Transverse colon (tissue), 4 donors: ENCODE data around the gene PRR5L. TPM values are rescaled to one million over a fixed set of nuclear protein-coding genes. Genes with fewer than 3 reads are reported as not detected.

Source experiments
- DNase-seq: peaks from one replicate; pipeline ENCODE4 v3.0.0-alpha.2; 2019
- H3K27ac ChIP-seq, 4 donors: fragments of 200-600 bp; sonication (generic); 2 replicates each; pipeline ENCODE4 v1.5.1; 2016 to 2018; ENCODE audit warnings: inconsistent platforms in 4 of 4
- H3K27me3 ChIP-seq: fragments of 200-600 bp; sonication (generic); 2 replicates; pipeline ENCODE4 v1.5.1; 2017; ENCODE audit warnings: inconsistent platforms
- H3K36me3 ChIP-seq, 4 donors: fragments of 200-600 bp; sonication (generic); 2 replicates each; pipeline ENCODE4 v1.5.1; 2017 to 2019; ENCODE audit warnings: inconsistent platforms in 4 of 4
- H3K4me1 ChIP-seq, 4 donors: fragments of 200-600 bp; sonication (generic); 2 replicates each; pipeline ENCODE4 v1.5.1; 2017 to 2020; ENCODE audit warnings: inconsistent platforms in 4 of 4
- H3K4me3 ChIP-seq, 4 donors: fragments of 200-600 bp; sonication (generic); 1 replicate in 1 of 4; 2 replicates in 3 of 4; pipeline versions ENCODE4 v1.5.1 to v1.6.1; 2017 to 2019; ENCODE audit warnings: inconsistent platforms in 4 of 4
- H3K9me3 ChIP-seq, 2 donors: fragments of 200-600 bp; sonication (generic); 2 replicates each; pipeline ENCODE4 v1.5.1; 2017 to 2019; ENCODE audit warnings: inconsistent platforms in 2 of 2
- CTCF ChIP-seq, 5 experiments: fragments of 200-600 bp in 3 of 5; fragments of 450-650 bp in 2 of 5; sonication (generic) in 3 of 5; IDR thresholded peaks; 1 replicate in 2 of 5; 2 replicates in 3 of 5; pipeline ENCODE4 v1.5.1; 2016 to 2017; ENCODE audit warnings: antibody characterized with exemption in 5 of 5, inconsistent platforms in 3 of 5, mild to moderate bottlenecking in 2 of 5, moderate library complexity in 1 of 5
- EP300 ChIP-seq: sonication (generic); formaldehyde crosslinking; IDR thresholded peaks from one replicate; pipeline ENCODE4 v1.6.1; 2017; ENCODE audit warnings: antibody characterized with exemption, low read depth
- POLR2A ChIP-seq: fragments of 450-650 bp; IDR thresholded peaks from one replicate; pipeline ENCODE4 v1.6.1; 2016; ENCODE audit warnings: antibody characterized with exemption, mild to moderate bottlenecking, moderate library complexity
- POLR2AphosphoS5 ChIP-seq, 3 donors: sonication (generic); formaldehyde crosslinking; IDR thresholded peaks; one replicate each; pipeline ENCODE4 v1.6.1; 2016; ENCODE audit warnings: antibody characterized with exemption in 3 of 3
- WGBS, 2 donors: methylation state at CpG; one replicate each; pipeline ENCODE4 v1.1.5; 2018; ENCODE audit warnings: low coverage in 1 of 2; 5-methylcytosine and 5-hydroxymethylcytosine counted together
- in situ Hi-C, 4 donors: fragments of 200-750 bp; cut with MboI; loops; one replicate each; pipeline versions ENCODE4 v1.15.0 to v1.15.1; 2017; ENCODE audit warnings: low sequenced_read_pairs in 3 of 4, low pct_ligation_motif_present in 1 of 4, low pct_unique_long_range_greater_than_20kb in 1 of 4
- intact Hi-C: fragments of 100-400 bp; cut with DNase I; formaldehyde crosslinking; loops from one replicate; pipeline ENCODE4 v1.15.1; 2023; ENCODE audit warnings: low total_unique reads
- total RNA-seq, 4 donors: library from RNA; depleted of rRNA; stranded (reverse); fragments of >200 nt; gene quantifications; one replicate each; pipeline ENCODE4 v1.1.0, GENCODE V29; 2016

PRR5L gene
- 100 to 1,000 TPM; 203 to 418 (median 251) TPM for total RNA-seq

- 60 to 89% methylated on average over 1 to 3 of the region's 3 CpGs for WGBS, 2 donors
- TF ChIP-seq POLR2AphosphoS5 (IDR thresholded peaks at IDR 0.05) (no peak), EP300 (no peak), POLR2A (no peak), CTCF (IDR thresholded peaks at IDR 0.05) (no peak)
- Histone ChIP-seq H3K27me3 (no peaks in the 10 kb centered on the region), H3K9me3 (no peaks in the 10 kb centered on the region), H3K4me3 (no peak within 1 kb of the TSS), H3K27ac (peak within 1 kb of the TSS; percentile 45 to 73 (median 59)), H3K36me3 (no peaks in the 10 kb centered on the region), H3K4me1 (peaks cover 5 to 44% (median 21%) of the 10 kb centered on the region in 4 donors)
- intact Hi-C loops, result loop anchor here (10.0 kb wide), 1 partner anchor 189 kb away; no protein-coding TSS in a partner anchor
- in situ Hi-C loops, result loop anchor here in 3 of 4 donors (10.0 to 25.0 kb wide), 3 partner anchors 91 to 199 kb away; no protein-coding TSS in a partner anchor
- no peak for DNase-seq
Measured at GRCh38 chr11:36295926-36296325, at the start of gene PRR5L. Gene PRR5L, plus strand, starts transcription at chr11:36296288. Its CDS starts 104,834 bp downstream, at chr11:36401122.

- no peak overlapping the region for H3K4me3 ChIP-seq
Measured at GRCh38 chr11:36247493-36247892, 48.6 kb upstream of the PRR5L start.

GRCh38 chr11:36248436-36248835 lies 47.7 kb upstream of the PRR5L start:
- no peak overlapping the region for H3K4me3 ChIP-seq
- in situ Hi-C loops, result no loop called here
- TF ChIP-seq POLR2A (no peak), POLR2AphosphoS5 (IDR thresholded peaks at IDR 0.05) (no peak)
- WGBS, 2 donors, result 72 to 82% methylated on average over 3 to 4 of the region's 4 CpGs
- H3K27ac ChIP-seq, result no peak overlapping the region
- H3K4me1 ChIP-seq, result no peaks in the 10 kb centered on the region
- intact Hi-C loops, result no loop called here
- H3K36me3 ChIP-seq, result no peaks in the 10 kb centered on the region
- H3K27me3 ChIP-seq, result peaks cover 25% of the 10 kb centered on the region
- no peak for DNase-seq
- no peaks in the 10 kb centered on the region for H3K9me3 ChIP-seq

More at GRCh38 chr11:36247493-36247892, 48.6 kb upstream of the PRR5L start:
- H3K27me3 ChIP-seq, result peaks cover 25% of the 10 kb centered on the region
- H3K4me1 ChIP-seq, result no peaks in the 10 kb centered on the region
- no peaks in the 10 kb centered on the region for H3K9me3 ChIP-seq
- intact Hi-C loops (no loop called here), in situ Hi-C loops (no loop called here)
- WGBS, 2 donors, result 38 to 46% methylated on average over 3 of the region's 3 CpGs
- H3K27ac ChIP-seq, result no peak overlapping the region
- DNase-seq, result no peak
- H3K36me3 ChIP-seq, result no peaks in the 10 kb centered on the region
- TF ChIP-seq EP300 (no peak), POLR2AphosphoS5 (IDR thresholded peaks at IDR 0.05) (no peak), POLR2A (no peak), CTCF (IDR thresholded peaks at IDR 0.05) (no peak)

- H3K27me3 ChIP-seq, result peaks cover 25% of the 10 kb centered on the region
- no peak overlapping the region for H3K27ac ChIP-seq
- H3K4me1 ChIP-seq, result no peaks in the 10 kb centered on the region
- DNase-seq, result no peak
- no peak for TF ChIP-seq POLR2AphosphoS5 (IDR thresholded peaks at IDR 0.05)
- no peak for TF ChIP-seq CTCF (IDR thresholded peaks at IDR 0.05)
- TF ChIP-seq EP300, result no peak
- TF ChIP-seq POLR2A, result no peak
- in situ Hi-C loops, result no loop called here
- intact Hi-C loops, result no loop called here
- H3K4me3 ChIP-seq, result no peak overlapping the region
- H3K36me3 ChIP-seq, result no peaks in the 10 kb centered on the region
- H3K9me3 ChIP-seq, result no peaks in the 10 kb centered on the region
- WGBS, 2 donors, result 45 to 64% methylated on average over 2 of the region's 2 CpGs
Measured at GRCh38 chr11:36249246-36249645, 46.8 kb upstream of the PRR5L start.

GRCh38 chr11:36251823-36252222 lies 44.3 kb upstream of the PRR5L start:
- H3K36me3 ChIP-seq, result no peaks in the 10 kb centered on the region
- in situ Hi-C loops (loop anchor here in 3 of 4 donors (25.0 kb wide), 3 partner anchors 215 to 640 kb away; partner anchors contain the start of gene FJX1 (in 1 of the 3)), intact Hi-C loops (no loop called here)
- TF ChIP-seq EP300, result no peak
- TF ChIP-seq CTCF (IDR thresholded peaks at IDR 0.05), result no peak
- TF ChIP-seq POLR2A, result no peak
- no peak for TF ChIP-seq POLR2AphosphoS5 (IDR thresholded peaks at IDR 0.05)
- no peaks in the 10 kb centered on the region for H3K4me1 ChIP-seq
- 71% methylated on average over 2 of the region's 2 CpGs; no CpG with 5 or more reads in 1 of the 2 donors for WGBS, 2 donors
- DNase-seq, result no peak
- no peak overlapping the region for H3K27ac ChIP-seq
- H3K4me3 ChIP-seq, result no peak overlapping the region
- peaks cover 30% of the 10 kb centered on the region for H3K27me3 ChIP-seq
- H3K9me3 ChIP-seq, result no peaks in the 10 kb centered on the region
